Vagina (tissue), 2 donors: ENCODE data around the gene KLHL22. TPM values are rescaled to one million over a fixed set of nuclear protein-coding genes. Genes with fewer than 3 reads are reported as not detected.

Experiments
- DNase-seq, 2 donors: peaks; one replicate each; pipeline ENCODE4 v3.0.0-alpha.2; 2017; ENCODE audit errors: extremely low spot score in 2 of 2
- H3K27ac ChIP-seq: fragments of 200-600 bp; sonication (generic); one replicate; pipeline ENCODE4 v1.5.1; 2019
- H3K27me3 ChIP-seq: fragments of 200-600 bp; sonication (generic); one replicate; pipeline ENCODE4 v1.5.1; 2019
- H3K36me3 ChIP-seq, 2 donors: fragments of 200-600 bp; sonication (generic); one replicate each; pipeline ENCODE4 v1.5.1; 2017 to 2019
- H3K4me1 ChIP-seq: fragments of 200-600 bp; sonication (generic); one replicate; pipeline ENCODE4 v1.5.1; 2019
- H3K4me3 ChIP-seq, 2 donors: fragments of 200-600 bp; sonication (generic); 1 replicate in 1 of 2; 2 replicates in 1 of 2; pipeline ENCODE4 v1.5.1; 2016 to 2019
- H3K9me3 ChIP-seq: fragments of 200-600 bp; sonication (generic); one replicate; pipeline ENCODE4 v1.5.1; 2019
- CTCF ChIP-seq, 3 experiments: fragments of 450-650 bp in 2 of 3; fragments of 200-600 bp in 1 of 3; sonication (generic) in 1 of 3; IDR thresholded peaks; one replicate each; pipeline ENCODE4 v1.5.1; 2017 to 2019; ENCODE audit warnings: antibody characterized with exemption in 3 of 3, mild to moderate bottlenecking in 2 of 3, moderate library complexity in 2 of 3
- POLR2A ChIP-seq, 2 donors: fragments of 450-650 bp; IDR thresholded peaks; one replicate each; pipeline ENCODE4 v1.6.1; 2017; ENCODE audit warnings: antibody characterized with exemption in 2 of 2, mild to moderate bottlenecking in 2 of 2, moderate library complexity in 2 of 2
- POLR2AphosphoS5 ChIP-seq, 2 donors: sonication (generic); formaldehyde crosslinking; IDR thresholded peaks; one replicate each; pipeline ENCODE4 v1.9.0; 2017; ENCODE audit warnings: antibody characterized with exemption in 2 of 2, mild to moderate bottlenecking in 2 of 2, low read depth in 1 of 2; ENCODE audit not compliant: insufficient read depth in 1 of 2
- intact Hi-C: fragments of 100-400 bp; cut with DNase I; formaldehyde crosslinking; loops from one replicate; pipeline ENCODE4 v1.15.1; 2023
- total RNA-seq: library from RNA; depleted of rRNA; stranded (reverse); fragments of >200 nt; gene quantifications from one replicate; pipeline ENCODE4 v1.2.3, GENCODE V29; 2016

The KLHL22 gene
- total RNA-seq, 1 donor from 2014 or later: 20.1 TPM

GRCh38 chr22:20428496-20429253 is 66.9 kb downstream of the KLHL22 start:
- intact Hi-C loops: loop anchor here (10.0 kb wide), 1 partner anchor 66 kb away; the partner anchor contains the start of gene KLHL22
- no peaks in the 10 kb centered on the region for H3K27me3 ChIP-seq
- no peaks in the 10 kb centered on the region for H3K9me3 ChIP-seq
- peak overlapping the region in 1 of 2 donors; percentile 33 for H3K4me3 ChIP-seq
- H3K4me1 ChIP-seq: peaks cover 54% of the 10 kb centered on the region
- TF ChIP-seq CTCF (IDR thresholded peaks at IDR 0.05): no peak
- no peak for TF ChIP-seq POLR2AphosphoS5 (IDR thresholded peaks at IDR 0.05; ENCODE audit: insufficient read depth in 1 of 2, low read depth in 1 of 2)
- TF ChIP-seq POLR2A (IDR thresholded peaks at IDR 0.05): no peak
- H3K36me3 ChIP-seq: no peaks in the 10 kb centered on the region
- no peak overlapping the region for H3K27ac ChIP-seq
- DNase-seq: no peak

DNA sequence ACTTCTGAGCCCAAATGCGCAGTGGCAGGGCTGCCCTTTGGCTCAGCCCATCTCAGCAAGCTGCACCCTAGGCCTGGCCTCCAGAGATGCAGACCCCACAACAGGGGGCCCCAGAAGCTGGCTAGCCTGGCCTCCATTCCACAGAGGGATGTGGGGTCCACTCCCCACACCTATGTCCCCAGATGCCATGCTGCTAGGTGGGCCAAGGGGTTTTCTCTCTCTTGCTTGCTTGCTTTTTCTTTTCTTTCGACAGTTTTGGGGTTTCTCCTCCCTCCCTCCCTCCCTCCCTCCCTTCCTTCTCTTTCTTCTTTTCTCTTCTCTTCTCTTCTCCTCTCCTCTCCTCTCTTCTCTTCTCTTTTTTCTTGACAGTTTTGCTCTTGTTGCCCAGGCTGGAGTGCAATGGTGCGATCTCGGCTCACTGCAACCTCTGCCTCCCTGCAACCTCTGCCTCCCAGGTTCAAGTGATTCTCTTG is 67.6 kb downstream of the KLHL22 start:
- Histone ChIP-seq H3K27ac (no peak overlapping the region), H3K36me3 (no peaks in the 10 kb centered on the region), H3K27me3 (no peaks in the 10 kb centered on the region), H3K4me3 (no peak overlapping the region), H3K4me1 (peaks cover 60% of the 10 kb centered on the region), H3K9me3 (no peaks in the 10 kb centered on the region)
- TF ChIP-seq CTCF (IDR thresholded peaks at IDR 0.05) (no peak), POLR2A (IDR thresholded peaks at IDR 0.05) (no peak), POLR2AphosphoS5 (IDR thresholded peaks at IDR 0.05; ENCODE audit: insufficient read depth in 1 of 2, low read depth in 1 of 2) (no peak)
- DNase-seq: no peak
- intact Hi-C loops: loop anchor here (10.0 kb wide), 1 partner anchor 67 kb away; the partner anchor contains the start of gene KLHL22

DNA sequence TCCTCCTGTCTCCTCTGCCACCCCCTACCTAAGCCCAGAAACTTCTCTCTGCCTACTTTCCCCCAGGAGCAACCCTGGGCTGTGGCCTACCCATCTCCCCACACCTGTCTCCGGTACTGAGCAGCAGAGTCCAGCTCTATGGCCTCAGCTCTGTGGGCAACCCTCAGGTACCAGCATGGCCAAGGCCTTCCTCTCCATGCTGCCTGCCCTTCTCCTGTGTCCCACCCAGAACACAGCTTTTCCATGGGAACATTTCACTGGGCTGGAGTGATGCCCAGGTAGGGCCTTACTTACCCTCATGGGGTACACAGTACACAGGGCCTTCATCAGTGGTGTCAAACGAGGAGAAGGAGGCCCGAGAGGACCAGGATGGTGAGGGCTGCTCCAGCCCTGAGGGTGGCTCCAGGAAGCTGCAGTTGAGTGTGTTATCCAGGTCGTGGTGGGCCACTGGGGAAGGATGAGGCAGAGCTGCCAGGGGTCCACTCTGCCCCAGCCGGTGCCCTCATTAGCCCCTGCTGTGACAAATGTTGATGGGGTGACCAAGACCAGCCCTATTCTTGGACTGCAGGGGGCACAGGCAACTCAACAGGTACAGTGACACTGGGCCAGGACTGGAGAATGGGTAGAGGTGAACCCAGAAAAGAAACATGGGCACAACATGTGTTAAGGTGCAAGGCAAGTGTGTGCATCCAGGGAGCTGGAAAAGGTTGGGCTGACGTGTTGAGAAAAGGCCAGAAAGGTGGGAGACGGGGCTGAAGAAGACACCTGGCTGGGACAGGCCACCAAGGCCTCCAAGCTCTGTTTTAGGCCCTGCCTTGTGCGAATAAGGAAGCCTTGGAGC is 68.3 kb downstream of the KLHL22 start:
- H3K4me3 ChIP-seq: no peak overlapping the region
- intact Hi-C loops: loop anchor here (10.0 kb wide), 1 partner anchor 67 kb away; the partner anchor contains the start of gene KLHL22
- H3K9me3 ChIP-seq: no peaks in the 10 kb centered on the region
- H3K27ac ChIP-seq: no peak overlapping the region
- no peak for DNase-seq
- H3K4me1 ChIP-seq: peaks cover 67% of the 10 kb centered on the region
- no peak for TF ChIP-seq CTCF (IDR thresholded peaks at IDR 0.05)
- no peak for TF ChIP-seq POLR2AphosphoS5 (IDR thresholded peaks at IDR 0.05; ENCODE audit: insufficient read depth in 1 of 2, low read depth in 1 of 2)
- no peak for TF ChIP-seq POLR2A (IDR thresholded peaks at IDR 0.05)
- H3K27me3 ChIP-seq: no peaks in the 10 kb centered on the region
- H3K36me3 ChIP-seq: no peaks in the 10 kb centered on the region

DNA sequence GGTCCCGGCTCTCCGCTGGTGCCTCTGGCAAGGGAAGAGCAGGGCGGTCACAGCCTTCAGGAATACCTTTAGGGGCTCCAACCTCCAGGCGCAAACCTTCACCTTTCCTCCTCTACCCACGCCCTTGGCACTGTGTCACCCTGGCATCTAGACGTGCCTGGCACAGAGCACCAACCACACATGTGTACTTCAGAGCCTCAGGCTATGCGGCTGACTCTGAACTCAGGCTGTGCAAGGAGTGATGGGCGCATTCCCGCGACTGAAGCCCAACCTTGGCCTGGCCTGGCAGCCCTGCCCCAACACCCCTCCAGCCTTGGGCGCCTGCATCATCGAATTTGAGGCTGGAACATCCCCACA is 69.4 kb downstream of the KLHL22 start:
- TF ChIP-seq POLR2A (IDR thresholded peaks at IDR 0.05): no peak
- H3K36me3 ChIP-seq: no peaks in the 10 kb centered on the region

GRCh38 chr22:20425566-20426258 is 69.9 kb downstream of the KLHL22 start:
- no peaks in the 10 kb centered on the region for H3K9me3 ChIP-seq
- no peaks in the 10 kb centered on the region for H3K36me3 ChIP-seq
- peaks cover 58% of the 10 kb centered on the region for H3K4me1 ChIP-seq
- intact Hi-C loops: loop anchor here (10.0 kb wide), 1 partner anchor 69 kb away; the partner anchor contains the start of gene KLHL22
- no peak for TF ChIP-seq POLR2A (IDR thresholded peaks at IDR 0.05)
- TF ChIP-seq CTCF (IDR thresholded peaks at IDR 0.05): no peak
- TF ChIP-seq POLR2AphosphoS5 (IDR thresholded peaks at IDR 0.05; ENCODE audit: insufficient read depth in 1 of 2, low read depth in 1 of 2): no peak
- peak overlapping the region in 1 of 2 donors; percentile 22 for H3K4me3 ChIP-seq
- H3K27me3 ChIP-seq: no peaks in the 10 kb centered on the region
- no peak overlapping the region for H3K27ac ChIP-seq
- no peak for DNase-seq

More for the DNA sequence above, 69.4 kb downstream of the KLHL22 start:
- H3K27me3 ChIP-seq: no peaks in the 10 kb centered on the region
- intact Hi-C loops: loop anchor here (10.0 kb wide), 1 partner anchor 69 kb away; the partner anchor contains the start of gene KLHL22
- peak overlapping the region in 1 of 2 donors; percentile 22 for H3K4me3 ChIP-seq
- no peak for DNase-seq
- peaks cover 63% of the 10 kb centered on the region for H3K4me1 ChIP-seq
- H3K27ac ChIP-seq: no peak overlapping the region
- no peaks in the 10 kb centered on the region for H3K9me3 ChIP-seq
